ENCODE results near the gene SRSF11. TPM values are rescaled to one million over a fixed set of nuclear protein-coding genes. Genes with fewer than 3 reads are reported as not detected.
A peak's percentile ranks its signal among the peaks of the same experiment; 100 is the strongest.

SRSF11 gene
- total and polyA plus RNA-seq, 7 donors: 34.2 to 248 (median 156) TPM

DNA sequence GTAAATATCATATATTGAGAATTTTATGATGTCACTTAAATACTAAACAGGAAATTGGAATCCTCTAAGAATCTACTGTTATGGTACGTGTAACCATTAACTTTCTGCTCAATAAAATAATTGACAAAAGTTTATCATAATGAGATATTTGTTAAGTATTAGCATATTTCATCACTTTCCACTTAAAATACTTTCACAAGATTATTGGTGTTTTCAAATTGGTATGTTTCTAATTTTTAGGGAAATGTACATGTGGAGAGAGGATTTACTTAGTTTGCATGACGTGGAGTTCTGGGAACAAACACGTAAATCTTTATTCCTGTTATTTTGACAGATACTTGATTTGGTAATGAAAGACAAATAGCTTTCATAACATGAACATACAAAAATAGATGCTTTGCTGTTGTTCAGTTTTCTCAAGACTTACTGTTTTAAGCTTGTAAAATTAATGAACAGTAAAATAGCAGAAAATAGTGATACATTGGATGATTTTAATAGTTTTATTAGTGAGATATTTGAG lies 1.6 kb downstream of the SRSF11 start:
- intact Hi-C loops (cut with DNase I): no loop called here
- Histone ChIP-seq H3K9me3 (no peaks in the 10 kb centered on the region), H3K27me3 (no peaks in the 10 kb centered on the region), H3K36me3 (peaks cover 0 to 24% (median 4%) of the 10 kb centered on the region in 4 donors), H3K4me1 (peaks cover 0 to 66% (median 54%) of the 10 kb centered on the region in 4 donors), H3K27ac (peak overlapping the region; percentile 87 to 97 (median 96)), H3K4me3 (peak overlapping the region in 2 of 4 donors; percentile 72 to 74)
- DNase-seq: no peak
- TF ChIP-seq EP300 (IDR thresholded peaks at IDR 0.05) (no peak), POLR2A (IDR thresholded peaks at IDR 0.05) (no peak), POLR2AphosphoS5 (IDR thresholded peaks at IDR 0.05) (no peak)
- TF ChIP-seq, protein P1, sequence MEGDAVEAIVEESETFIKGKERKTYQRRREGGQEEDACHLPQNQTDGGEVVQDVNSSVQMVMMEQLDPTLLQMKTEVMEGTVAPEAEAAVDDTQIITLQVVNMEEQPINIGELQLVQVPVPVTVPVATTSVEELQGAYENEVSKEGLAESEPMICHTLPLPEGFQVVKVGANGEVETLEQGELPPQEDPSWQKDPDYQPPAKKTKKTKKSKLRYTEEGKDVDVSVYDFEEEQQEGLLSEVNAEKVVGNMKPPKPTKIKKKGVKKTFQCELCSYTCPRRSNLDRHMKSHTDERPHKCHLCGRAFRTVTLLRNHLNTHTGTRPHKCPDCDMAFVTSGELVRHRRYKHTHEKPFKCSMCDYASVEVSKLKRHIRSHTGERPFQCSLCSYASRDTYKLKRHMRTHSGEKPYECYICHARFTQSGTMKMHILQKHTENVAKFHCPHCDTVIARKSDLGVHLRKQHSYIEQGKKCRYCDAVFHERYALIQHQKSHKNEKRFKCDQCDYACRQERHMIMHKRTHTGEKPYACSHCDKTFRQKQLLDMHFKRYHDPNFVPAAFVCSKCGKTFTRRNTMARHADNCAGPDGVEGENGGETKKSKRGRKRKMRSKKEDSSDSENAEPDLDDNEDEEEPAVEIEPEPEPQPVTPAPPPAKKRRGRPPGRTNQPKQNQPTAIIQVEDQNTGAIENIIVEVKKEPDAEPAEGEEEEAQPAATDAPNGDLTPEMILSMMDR (IDR thresholded peaks at IDR 0.05): no peak
- WGBS, 2 donors: 16 to 36% methylated on average over 3 of the region's 3 CpGs

DNA sequence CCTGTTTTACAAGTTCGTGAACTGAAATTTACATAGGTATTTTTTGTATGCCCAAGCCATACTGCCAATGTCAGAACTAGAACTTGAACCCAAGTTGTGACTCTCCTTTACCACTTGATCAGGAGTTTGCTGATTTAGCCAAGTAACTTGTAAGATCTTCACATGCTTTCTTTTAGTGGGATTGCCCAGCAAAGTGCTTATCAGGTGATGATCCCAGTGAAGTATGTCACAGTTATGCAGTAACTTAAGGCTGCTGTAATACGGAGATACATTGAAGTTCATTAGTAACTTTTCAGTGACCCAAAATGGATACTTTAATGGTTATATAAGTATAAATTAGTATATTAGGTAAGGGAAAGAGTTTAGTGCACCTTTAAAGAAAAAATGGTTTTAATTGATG lies 3.8 kb downstream of the SRSF11 start:
- no peaks in the 10 kb centered on the region for H3K9me3 ChIP-seq
- no peak overlapping the region for H3K27ac ChIP-seq
- H3K27me3 ChIP-seq: no peaks in the 10 kb centered on the region
- intact Hi-C loops (cut with DNase I): no loop called here
- WGBS, 2 donors: 89% methylated on average over 2 of the region's 2 CpGs
- no peak for DNase-seq
- H3K36me3 ChIP-seq: peaks cover 6 to 46% (median 13%) of the 10 kb centered on the region in 4 donors
- no peak for TF ChIP-seq POLR2AphosphoS5 (IDR thresholded peaks at IDR 0.05)
- TF ChIP-seq POLR2A (IDR thresholded peaks at IDR 0.05): no peak
- TF ChIP-seq, protein P1 (IDR thresholded peaks at IDR 0.05): no peak
- TF ChIP-seq EP300 (IDR thresholded peaks at IDR 0.05): no peak
- peaks cover 0 to 71% (median 61%) of the 10 kb centered on the region in 4 donors for H3K4me1 ChIP-seq
- H3K4me3 ChIP-seq: no peak overlapping the region

DNA sequence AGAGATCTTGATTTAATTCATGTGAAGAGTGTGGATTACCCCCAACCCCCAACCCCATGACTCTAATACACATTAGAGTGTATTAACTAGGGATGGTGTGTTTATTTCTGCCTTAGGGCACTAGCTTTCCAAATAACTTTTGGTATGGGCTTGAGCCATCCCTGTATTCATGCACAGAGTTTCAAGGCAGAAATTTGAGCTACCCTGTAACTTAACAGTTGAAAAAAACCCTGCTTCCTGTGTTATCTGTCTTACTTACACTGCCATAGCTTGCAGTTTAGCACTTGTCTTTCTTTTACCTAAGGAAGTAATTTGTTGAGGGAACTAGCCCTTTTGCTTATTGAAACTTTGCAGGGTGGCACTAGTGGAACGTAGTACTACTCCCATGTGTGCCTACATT lies 6.3 kb downstream of the SRSF11 start:
- no peak for TF ChIP-seq POLR2AphosphoS5 (IDR thresholded peaks at IDR 0.05)
- TF ChIP-seq POLR2A (IDR thresholded peaks at IDR 0.05): no peak
- TF ChIP-seq, protein P1 (IDR thresholded peaks at IDR 0.05): no peak
- TF ChIP-seq EP300 (IDR thresholded peaks at IDR 0.05): no peak
- H3K9me3 ChIP-seq: no peaks in the 10 kb centered on the region
- no peak for DNase-seq
- WGBS, 2 donors: 50 to 70% methylated on average over 1 of the region's 1 CpG
- peak overlapping the region in 1 of 4 donors; percentile 2 for H3K27ac ChIP-seq
- intact Hi-C loops (cut with DNase I): no loop called here
- H3K27me3 ChIP-seq: no peaks in the 10 kb centered on the region
- H3K4me3 ChIP-seq: no peak overlapping the region
- peaks cover 16 to 71% (median 29%) of the 10 kb centered on the region in 4 donors for H3K36me3 ChIP-seq
- peaks cover 0 to 57% (median 49%) of the 10 kb centered on the region in 4 donors for H3K4me1 ChIP-seq

DNA sequence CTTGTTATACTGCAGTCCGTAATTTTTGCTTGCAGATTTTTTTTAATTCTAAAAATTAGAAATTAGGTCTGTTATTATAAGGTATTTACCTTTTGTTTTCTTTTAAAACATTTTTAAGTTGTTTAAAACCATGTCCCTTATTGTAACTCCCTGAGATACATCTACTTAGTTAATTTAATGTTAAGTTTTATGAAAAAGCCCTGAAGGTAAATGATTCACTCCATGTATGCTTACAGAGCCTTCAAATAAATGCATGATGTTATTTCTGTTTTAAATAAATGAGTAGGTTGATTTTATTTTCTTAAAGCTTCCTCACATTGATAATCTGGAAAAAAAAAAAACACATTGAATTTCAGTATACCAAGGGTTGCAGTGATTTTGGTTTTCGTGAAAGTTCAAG lies 7.5 kb downstream of the SRSF11 start:
- Histone ChIP-seq H3K27ac (no peak overlapping the region), H3K4me1 (peaks cover 0 to 45% (median 37%) of the 10 kb centered on the region in 4 donors), H3K27me3 (no peaks in the 10 kb centered on the region), H3K4me3 (no peak overlapping the region), H3K36me3 (peaks cover 26 to 76% (median 39%) of the 10 kb centered on the region in 4 donors), H3K9me3 (no peaks in the 10 kb centered on the region)
- intact Hi-C loops (cut with DNase I): no loop called here
- TF ChIP-seq EP300 (IDR thresholded peaks at IDR 0.05) (no peak), POLR2A (IDR thresholded peaks at IDR 0.05) (no peak), POLR2AphosphoS5 (IDR thresholded peaks at IDR 0.05) (no peak)
- TF ChIP-seq, protein P1 (IDR thresholded peaks at IDR 0.05): no peak
- no peak for DNase-seq
- 94 to 95% methylated on average over 2 of the region's 2 CpGs for WGBS, 2 donors

DNA sequence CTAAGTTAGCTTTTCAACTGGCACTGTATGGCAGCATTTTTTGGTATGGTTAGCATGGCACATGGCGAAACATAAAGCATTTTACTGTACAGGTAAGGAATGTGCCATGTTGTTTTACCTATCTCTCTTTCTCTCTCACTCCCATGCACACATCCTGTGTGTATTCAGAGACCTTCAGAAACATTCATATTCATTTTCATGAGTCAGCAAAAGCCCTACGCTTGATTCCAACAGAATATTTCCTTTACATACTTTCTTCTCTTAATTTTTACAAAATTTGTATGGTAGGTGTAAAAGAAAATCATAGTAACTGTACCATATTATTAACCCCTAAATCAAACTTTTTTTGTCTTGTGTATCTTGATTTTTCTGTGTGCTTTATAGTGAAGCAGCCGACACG lies 10.3 kb downstream of the SRSF11 start:
- H3K36me3 ChIP-seq: peaks cover 34 to 88% (median 57%) of the 10 kb centered on the region in 4 donors
- peaks cover 0 to 25% (median 14%) of the 10 kb centered on the region in 4 donors for H3K4me1 ChIP-seq
- no peak overlapping the region for H3K4me3 ChIP-seq
- no peak overlapping the region for H3K27ac ChIP-seq
- TF ChIP-seq EP300 (IDR thresholded peaks at IDR 0.05): no peak
- TF ChIP-seq POLR2A (IDR thresholded peaks at IDR 0.05): no peak
- TF ChIP-seq, protein P1 (IDR thresholded peaks at IDR 0.05): no peak
- TF ChIP-seq POLR2AphosphoS5 (IDR thresholded peaks at IDR 0.05): no peak
- H3K27me3 ChIP-seq: no peaks in the 10 kb centered on the region
- WGBS, 2 donors: 97 to 98% methylated on average over 4 of the region's 4 CpGs
- H3K9me3 ChIP-seq: no peaks in the 10 kb centered on the region
- DNase-seq: no peak
- intact Hi-C loops (cut with DNase I): no loop called here

Measured in sigmoid colon (tissue), 7 donors.